ENCODE data around the gene CACNB2.

The CACNB2 gene

GRCh38 chr10:18297659-18298058 is 157.4 kb downstream of the CACNB2 start:
- DNase-seq, result no peak

- no peak for DNase-seq
Observed at GRCh38 chr10:18298256-18298655, 158.0 kb downstream of the CACNB2 start.

GRCh38 chr10:18303851-18304801 is 163.9 kb downstream of the CACNB2 start:
- no peak for DNase-seq

- DNase-seq, result no peak
Observed at GRCh38 chr10:18306031-18306430, 165.8 kb downstream of the CACNB2 start.

GRCh38 chr10:18308600-18308999 is 168.4 kb downstream of the CACNB2 start:
- no peak for DNase-seq

GRCh38 chr10:18310761-18311160 is 170.5 kb downstream of the CACNB2 start:
- no peak for DNase-seq

GRCh38 chr10:18312374-18313139 is 172.3 kb downstream of the CACNB2 start:
- DNase-seq, result peak; percentile 29

GRCh38 chr10:18313140-18313530 is 172.9 kb downstream of the CACNB2 start:
- DNase-seq, result no peak

- DNase-seq, result no peak
Observed at GRCh38 chr10:18313626-18314025, 173.4 kb downstream of the CACNB2 start.

- DNase-seq, result no peak
Observed at GRCh38 chr10:18319628-18320027, 179.4 kb downstream of the CACNB2 start.

- DNase-seq, result no peak
Observed at GRCh38 chr10:18321371-18321770, 181.1 kb downstream of the CACNB2 start.

GRCh38 chr10:18323916-18324315 is 183.7 kb downstream of the CACNB2 start:
- DNase-seq, result no peak

GRCh38 chr10:18325410-18325809 is 185.2 kb downstream of the CACNB2 start:
- DNase-seq, result no peak

- DNase-seq, result no peak
Observed at GRCh38 chr10:18325889-18326531, 185.8 kb downstream of the CACNB2 start.

- DNase-seq, result no peak
Observed at GRCh38 chr10:18328941-18329340, 188.7 kb downstream of the CACNB2 start.

- DNase-seq, result no peak
Observed at GRCh38 chr10:18332048-18332447, 191.8 kb downstream of the CACNB2 start.

GRCh38 chr10:18332484-18332883 is 192.3 kb downstream of the CACNB2 start:
- no peak for DNase-seq

GRCh38 chr10:18333621-18334020 is 193.4 kb downstream of the CACNB2 start:
- DNase-seq, result no peak

GRCh38 chr10:18334116-18334867 is 194.1 kb downstream of the CACNB2 start:
- DNase-seq, result no peak

GRCh38 chr10:18340496-18341051 is 200.3 kb downstream of the CACNB2 start:
- no peak for DNase-seq

- DNase-seq, result no peak
Observed at GRCh38 chr10:18341055-18341454, 200.8 kb downstream of the CACNB2 start.

GRCh38 chr10:18343573-18343972 is 203.3 kb downstream of the CACNB2 start:
- no peak for DNase-seq

All from RPMI8226 (cell line).